Measurements from ENCODE around the gene GNG8.
A peak's percentile ranks its signal among the peaks of the same experiment; 100 is the strongest.

Gene GNG8

GRCh38 chr19:46602392-46603194 lies 33.4 kb downstream of the GNG8 start:
- DNase-seq (ENCODE audit: low spot score) = no peak

GRCh38 chr19:46601318-46602224 lies 34.4 kb downstream of the GNG8 start, which contains the start of gene CALM3:
Gene CALM3 (plus strand): TSS chr19:46601330. CDS start chr19:46601435, 105 bp downstream.
- no peak for DNase-seq (ENCODE audit: low spot score)

GRCh38 chr19:46600384-46601317 lies 35.4 kb downstream of the GNG8 start:
- DNase-seq (ENCODE audit: low spot score) = peak; percentile 98

DNA sequence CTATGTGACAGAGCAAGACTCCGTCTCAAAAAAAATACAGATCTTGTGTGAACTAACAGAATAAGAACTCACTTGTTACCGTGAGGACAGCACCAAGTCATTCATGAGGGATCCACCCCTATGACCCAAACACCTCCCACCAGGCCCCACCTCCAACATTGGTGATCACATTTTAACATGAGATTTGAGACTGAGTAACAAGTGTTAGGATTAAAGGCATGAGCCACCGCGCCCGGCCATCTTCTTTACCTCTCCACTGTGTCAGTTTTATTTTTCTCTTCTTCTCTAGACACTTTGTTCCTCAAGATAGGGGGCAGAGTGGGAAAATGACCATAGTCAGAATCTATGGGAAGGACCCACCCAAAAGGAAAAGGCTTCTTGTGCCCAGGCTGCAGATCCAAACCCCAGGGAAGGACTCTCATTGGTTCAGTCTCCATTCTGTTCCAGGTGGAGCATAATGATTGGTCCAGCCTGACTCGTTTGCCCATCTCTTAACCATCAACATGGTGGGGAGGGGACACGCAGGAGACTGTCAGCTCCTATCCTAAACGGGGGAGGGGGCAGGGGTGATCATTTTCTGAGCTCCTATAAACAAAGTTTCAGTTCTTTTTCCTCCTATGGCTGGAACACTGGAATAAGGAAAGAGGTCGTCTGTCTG lies 36.2 kb downstream of the GNG8 start:
- no peak for DNase-seq (ENCODE audit: low spot score)

DNA sequence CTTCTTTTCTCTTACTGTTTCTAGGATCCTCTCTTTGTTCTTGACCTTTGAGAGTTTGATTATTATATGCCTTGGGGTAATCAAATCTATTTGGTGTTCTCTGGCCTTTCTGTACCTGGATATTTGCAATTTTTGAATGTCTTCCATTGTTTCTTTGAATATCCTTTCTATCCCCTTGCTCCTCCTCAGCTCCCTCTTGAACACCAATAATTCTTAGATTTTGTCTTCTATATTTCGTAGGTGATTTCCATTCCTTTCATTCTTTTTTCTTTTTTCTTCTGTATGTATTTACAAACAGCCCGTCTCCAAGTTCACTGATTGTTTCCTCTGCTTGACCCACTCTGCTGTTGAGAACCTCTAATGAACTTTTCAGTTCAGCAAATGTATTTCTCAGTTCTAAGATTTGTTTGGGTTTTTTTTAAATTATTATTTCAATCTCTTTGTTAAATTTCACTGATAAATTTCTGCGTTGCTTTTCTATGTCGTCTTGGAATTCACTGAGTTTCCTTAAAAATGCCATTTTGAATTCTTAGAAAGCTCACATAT lies 37.6 kb downstream of the GNG8 start:
- no peak for DNase-seq (ENCODE audit: low spot score)

GRCh38 chr19:46596008-46596407 lies 40.0 kb downstream of the GNG8 start:
- no peak for DNase-seq (ENCODE audit: low spot score)

DNA sequence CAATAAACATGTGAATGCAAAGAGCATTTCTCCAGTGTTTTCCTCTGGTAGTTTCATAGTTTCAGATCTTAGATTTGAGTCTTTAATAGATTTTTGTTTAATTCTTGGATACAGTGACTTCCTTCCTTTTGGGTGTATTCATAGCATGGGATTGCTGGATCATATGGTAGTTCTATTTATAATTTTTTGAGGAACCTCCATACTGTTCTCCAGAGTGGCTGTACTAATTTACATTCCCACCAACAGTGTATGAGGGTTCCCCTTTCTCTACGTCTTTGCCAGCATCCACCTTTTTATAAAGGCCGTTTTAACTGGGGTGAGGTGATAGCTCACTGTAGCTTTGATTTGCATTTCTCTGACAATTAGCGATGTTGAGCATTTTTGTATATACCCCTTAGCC lies 44.1 kb downstream of the GNG8 start:
- DNase-seq (ENCODE audit: low spot score) = no peak

GRCh38 chr19:46591254-46591653 lies 44.7 kb downstream of the GNG8 start:
- DNase-seq (ENCODE audit: low spot score) = no peak

- DNase-seq (ENCODE audit: low spot score) = no peak
Measured at GRCh38 chr19:46587861-46588260, 48.1 kb downstream of the GNG8 start.

- no peak for DNase-seq (ENCODE audit: low spot score)
Measured at GRCh38 chr19:46586294-46586693, 49.7 kb downstream of the GNG8 start.

- DNase-seq (ENCODE audit: low spot score) = no peak
Measured at GRCh38 chr19:46585539-46585938, 50.5 kb downstream of the GNG8 start.

Measured in AG08395 (cell line).